SK-N-SH treated with all-trans-retinoic acid at 6 μM for 48 hours (cell line): Measurements from ENCODE around the gene CACHD1.

ENCODE experiments used
- ZC3H10 ChIP-seq: fragments of 250-450 bp; sonication (Bioruptor Pico); IDR thresholded peaks from 2 replicates; pipeline ENCODE4 v1.5.1; 2021; ENCODE audit warnings: mild to moderate bottlenecking, moderate library complexity
- ZNF565 ChIP-seq: fragments of 450-650 bp; formaldehyde crosslinking; conservative IDR thresholded peaks from 2 replicates; pipeline ENCODE4 v1.5.0; 2020; ENCODE audit warnings: low read depth, mild to moderate bottlenecking, moderate library complexity
- TF ChIP-seq, protein P1 (sequence below): fragments of 250-450 bp; sonication (Bioruptor Pico); IDR thresholded peaks from 2 replicates; pipeline ENCODE4 v1.8.0; 2020; ENCODE audit warnings: mild to moderate bottlenecking, moderate library complexity, borderline replicate concordance
- TF ChIP-seq, protein P2 (sequence below): fragments of 250-450 bp; sonication (Bioruptor Pico); IDR thresholded peaks from 2 replicates; pipeline ENCODE4 v1.5.0; 2020; ENCODE audit warnings: mild to moderate bottlenecking, moderate library complexity

DNA sequence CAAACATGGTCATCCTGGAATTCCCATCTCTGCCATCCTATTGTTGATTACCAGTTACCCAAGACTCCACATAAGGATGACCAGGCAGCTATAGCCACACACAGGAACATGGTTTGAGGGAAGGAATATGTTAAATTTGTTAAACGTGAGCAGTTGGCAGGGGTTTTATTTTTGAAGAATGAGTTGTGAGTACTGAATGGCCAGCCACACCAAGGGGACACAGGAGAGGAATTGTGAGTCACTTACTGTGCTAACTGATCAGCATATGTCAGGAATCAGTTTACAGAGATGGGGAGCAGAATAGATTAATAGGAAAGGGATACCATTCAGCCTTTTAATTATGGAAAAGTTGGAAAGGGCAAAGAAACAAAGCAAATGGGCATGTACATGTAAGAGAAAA is 235.7 kb downstream of the CACHD1 start:
- TF ChIP-seq, protein P1, sequence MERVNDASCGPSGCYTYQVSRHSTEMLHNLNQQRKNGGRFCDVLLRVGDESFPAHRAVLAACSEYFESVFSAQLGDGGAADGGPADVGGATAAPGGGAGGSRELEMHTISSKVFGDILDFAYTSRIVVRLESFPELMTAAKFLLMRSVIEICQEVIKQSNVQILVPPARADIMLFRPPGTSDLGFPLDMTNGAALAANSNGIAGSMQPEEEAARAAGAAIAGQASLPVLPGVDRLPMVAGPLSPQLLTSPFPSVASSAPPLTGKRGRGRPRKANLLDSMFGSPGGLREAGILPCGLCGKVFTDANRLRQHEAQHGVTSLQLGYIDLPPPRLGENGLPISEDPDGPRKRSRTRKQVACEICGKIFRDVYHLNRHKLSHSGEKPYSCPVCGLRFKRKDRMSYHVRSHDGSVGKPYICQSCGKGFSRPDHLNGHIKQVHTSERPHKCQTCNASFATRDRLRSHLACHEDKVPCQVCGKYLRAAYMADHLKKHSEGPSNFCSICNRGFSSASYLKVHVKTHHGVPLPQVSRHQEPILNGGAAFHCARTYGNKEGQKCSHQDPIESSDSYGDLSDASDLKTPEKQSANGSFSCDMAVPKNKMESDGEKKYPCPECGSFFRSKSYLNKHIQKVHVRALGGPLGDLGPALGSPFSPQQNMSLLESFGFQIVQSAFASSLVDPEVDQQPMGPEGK (CRISPR knock-in tag) = no peak
- no peak for TF ChIP-seq ZC3H10
- TF ChIP-seq ZNF565 (CRISPR knock-in tag) = no peak
- TF ChIP-seq, protein P2, sequence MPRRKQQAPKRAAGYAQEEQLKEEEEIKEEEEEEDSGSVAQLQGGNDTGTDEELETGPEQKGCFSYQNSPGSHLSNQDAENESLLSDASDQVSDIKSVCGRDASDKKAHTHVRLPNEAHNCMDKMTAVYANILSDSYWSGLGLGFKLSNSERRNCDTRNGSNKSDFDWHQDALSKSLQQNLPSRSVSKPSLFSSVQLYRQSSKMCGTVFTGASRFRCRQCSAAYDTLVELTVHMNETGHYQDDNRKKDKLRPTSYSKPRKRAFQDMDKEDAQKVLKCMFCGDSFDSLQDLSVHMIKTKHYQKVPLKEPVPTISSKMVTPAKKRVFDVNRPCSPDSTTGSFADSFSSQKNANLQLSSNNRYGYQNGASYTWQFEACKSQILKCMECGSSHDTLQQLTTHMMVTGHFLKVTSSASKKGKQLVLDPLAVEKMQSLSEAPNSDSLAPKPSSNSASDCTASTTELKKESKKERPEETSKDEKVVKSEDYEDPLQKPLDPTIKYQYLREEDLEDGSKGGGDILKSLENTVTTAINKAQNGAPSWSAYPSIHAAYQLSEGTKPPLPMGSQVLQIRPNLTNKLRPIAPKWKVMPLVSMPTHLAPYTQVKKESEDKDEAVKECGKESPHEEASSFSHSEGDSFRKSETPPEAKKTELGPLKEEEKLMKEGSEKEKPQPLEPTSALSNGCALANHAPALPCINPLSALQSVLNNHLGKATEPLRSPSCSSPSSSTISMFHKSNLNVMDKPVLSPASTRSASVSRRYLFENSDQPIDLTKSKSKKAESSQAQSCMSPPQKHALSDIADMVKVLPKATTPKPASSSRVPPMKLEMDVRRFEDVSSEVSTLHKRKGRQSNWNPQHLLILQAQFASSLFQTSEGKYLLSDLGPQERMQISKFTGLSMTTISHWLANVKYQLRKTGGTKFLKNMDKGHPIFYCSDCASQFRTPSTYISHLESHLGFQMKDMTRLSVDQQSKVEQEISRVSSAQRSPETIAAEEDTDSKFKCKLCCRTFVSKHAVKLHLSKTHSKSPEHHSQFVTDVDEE (CRISPR knock-in tag) = no peak
